Measurements from ENCODE around the gene LARP1.

GRCh38 chr5:154721481-154722058 lies 33.6 kb upstream of the LARP1 start:
- TF ChIP-seq POLR2A (IDR thresholded peaks at IDR 0.05; ENCODE audit: low read depth, low read length) (no peak), POLR2AphosphoS5 (IDR thresholded peaks at IDR 0.05; ENCODE audit: low read depth, low read length) (no peak), PAX5 (IDR thresholded peaks at IDR 0.05; ENCODE audit: insufficient read depth, low read length, severe bottlenecking) (no peak), TAF1 (IDR thresholded peaks at IDR 0.05; ENCODE audit: low read depth, low read length) (no peak)
